Lung (tissue), 12 donors: ENCODE measurements around the gene PRKN. TPM values are rescaled to one million over a fixed set of nuclear protein-coding genes. Genes with fewer than 3 reads are reported as not detected.

Experiments used
- ATAC-seq: fragments of 200-7000 bp; cut with Tn5 transposase; one replicate; pipeline ENCODE4 v1.9.1; 2020; ENCODE audit warnings: moderate number of reproducible peaks; ENCODE audit not compliant: insufficient read depth, low FRiP score
- DNase-seq, 3 donors: peaks; one replicate each; pipeline ENCODE4 v3.0.0-alpha.2; 2013 to 2017
- H3K27ac ChIP-seq, 2 donors: one replicate each; pipeline ENCODE4 v1.5.1; 2013; ENCODE audit warnings: mild to moderate bottlenecking in 2 of 2, moderate library complexity in 2 of 2, control low read depth in 1 of 2, inconsistent platforms in 1 of 2, low read depth in 1 of 2, low read length in 1 of 2
- H3K27me3 ChIP-seq, 3 donors: one replicate each; pipeline ENCODE4 v1.5.1; 2013; ENCODE audit warnings: low read length in 2 of 3; ENCODE audit not compliant: control insufficient read depth in 3 of 3, insufficient read depth in 3 of 3
- H3K36me3 ChIP-seq, 4 donors: one replicate each; pipeline ENCODE4 v1.5.1; 2013; ENCODE audit warnings: low read length in 4 of 4, mild to moderate bottlenecking in 1 of 4, moderate library complexity in 1 of 4; ENCODE audit not compliant: control insufficient read depth in 4 of 4, insufficient read depth in 4 of 4
- H3K4me1 ChIP-seq, 5 donors: one replicate each; pipeline ENCODE4 v1.5.1; 2013; ENCODE audit warnings: low read length in 5 of 5, mild to moderate bottlenecking in 2 of 5, moderate library complexity in 1 of 5; ENCODE audit not compliant: control insufficient read depth in 5 of 5, insufficient read depth in 5 of 5
- H3K4me3 ChIP-seq: one replicate; pipeline ENCODE4 v1.5.1; 2013; ENCODE audit warnings: mild to moderate bottlenecking, control low read depth, moderate library complexity
- H3K9ac ChIP-seq, 2 donors: one replicate each; pipeline ENCODE4 v1.5.1; 2013; ENCODE audit warnings: low read length in 2 of 2, control low read depth in 1 of 2; ENCODE audit not compliant: insufficient read depth in 1 of 2
- H3K9me3 ChIP-seq, 4 donors: one replicate each; pipeline ENCODE4 v1.5.1; 2013; ENCODE audit warnings: low read length in 3 of 4, mild to moderate bottlenecking in 1 of 4, moderate library complexity in 1 of 4; ENCODE audit not compliant: control insufficient read depth in 4 of 4, insufficient read depth in 3 of 4
- CTCF ChIP-seq: IDR thresholded peaks from 2 replicates; pipeline ENCODE4 v1.5.1; 2012; ENCODE audit warnings: mild to moderate bottlenecking; ENCODE audit errors: control extremely low read depth, extremely low read depth
- whole genome bisulfite sequencing, 2 donors: extraction: QIAGEN DNeasy Blood & Tissue Kit; methylation state at CpG; one replicate each; pipeline ENCODE4 v1.1.7; 2013; 5-methylcytosine and 5-hydroxymethylcytosine counted together
- polyA plus RNA-seq, 2 donors: library from polyadenylated mRNA; stranded (reverse); fragments of 200-250 nt; gene quantifications; one replicate each; pipeline ENCODE4 v1.2.1, GENCODE V29; 2013
- total RNA-seq, 2 donors: library from RNA; depleted of rRNA in 1 of 2; stranded (reverse); fragments of >200 nt in 1 of 2; gene quantifications; one replicate each; pipeline ENCODE4 v1.2.1, GENCODE V29; 2014 to 2021
- donor health status: control.
- donor health status: control.
- donor health status: Bipolar disorder and iron deficiency.
- donor health status: healthy.
- donor health status: DM: yes; HTN: yes; CAD: no.

The PRKN gene
- total and polyA plus RNA-seq, 4 donors: 0.27 to 11.2 (median 3.1) TPM

GRCh38 chr6:162151021-162151665, 576.4 kb downstream of the PRKN start:
- Histone ChIP-seq H3K36me3 (no peaks in the 10 kb centered on the region), H3K9ac (no peak overlapping the region), H3K27me3 (no peaks in the 10 kb centered on the region), H3K9me3 (peaks cover 0 to 9% (median 0%) of the 10 kb centered on the region in 4 donors), H3K4me3 (no peak overlapping the region), H3K27ac (no peak overlapping the region), H3K4me1 (no peaks in the 10 kb centered on the region)
- no peak for DNase-seq
- no peak for ATAC-seq
- 37 to 56% methylated on average over 6 of the region's 6 CpGs for WGBS, 2 donors
- no peak for TF ChIP-seq CTCF

GRCh38 chr6:162150295-162150694, 577.3 kb downstream of the PRKN start:
- H3K9ac ChIP-seq: no peak overlapping the region
- H3K27me3 ChIP-seq: no peaks in the 10 kb centered on the region
- DNase-seq (no peak), ATAC-seq (no peak)
- TF ChIP-seq CTCF: no peak
- peaks cover 0 to 9% (median 0%) of the 10 kb centered on the region in 4 donors for H3K9me3 ChIP-seq
- WGBS, 2 donors: 89 to 91% methylated on average over 7 of the region's 7 CpGs
- H3K4me3 ChIP-seq: no peak overlapping the region
- no peaks in the 10 kb centered on the region for H3K36me3 ChIP-seq
- no peaks in the 10 kb centered on the region for H3K4me1 ChIP-seq
- no peak overlapping the region for H3K27ac ChIP-seq

- DNase-seq: no peak
- ATAC-seq: no peak
- Histone ChIP-seq H3K27ac (no peak overlapping the region), H3K27me3 (no peaks in the 10 kb centered on the region), H3K9me3 (peaks cover 0 to 9% (median 0%) of the 10 kb centered on the region in 4 donors), H3K36me3 (no peaks in the 10 kb centered on the region), H3K4me1 (no peaks in the 10 kb centered on the region), H3K4me3 (no peak overlapping the region), H3K9ac (no peak overlapping the region)
- no peak for TF ChIP-seq CTCF
- 93 to 96% methylated on average over 6 of the region's 6 CpGs for WGBS, 2 donors
Observed at GRCh38 chr6:162149786-162150185, 577.8 kb downstream of the PRKN start.

GRCh38 chr6:162147805-162148204, 579.8 kb downstream of the PRKN start:
- Histone ChIP-seq H3K9ac (no peak overlapping the region), H3K4me1 (no peaks in the 10 kb centered on the region)
- ATAC-seq: no peak

More at GRCh38 chr6:162147805-162148204, 579.8 kb downstream of the PRKN start:
- Histone ChIP-seq H3K27me3 (no peaks in the 10 kb centered on the region), H3K4me3 (no peak overlapping the region), H3K27ac (no peak overlapping the region), H3K36me3 (no peaks in the 10 kb centered on the region), H3K9me3 (no peaks in the 10 kb centered on the region)
- no peak for DNase-seq
- 93 to 94% methylated on average over 3 of the region's 3 CpGs for WGBS, 2 donors
- TF ChIP-seq CTCF: no peak
